ENCODE data around the gene CLDN3.
A peak's percentile ranks its signal among the peaks of the same experiment; 100 is the strongest.
"Not testable (repeated sequence)": the region's sequence is repeated elsewhere in the genome, so short reads cannot be mapped to it uniquely, and the experiment has no call there.

CLDN3 gene

GRCh38 chr7:73736885-73737284 lies 33.2 kb downstream of the CLDN3 start:
- DNase-seq (ENCODE audit: low read depth) = no peak

GRCh38 chr7:73735528-73735905 lies 34.6 kb downstream of the CLDN3 start:
- no peak for DNase-seq (ENCODE audit: low read depth)

- DNase-seq (ENCODE audit: low read depth) = peak; percentile 92
Observed at GRCh38 chr7:73734619-73735527, 35.2 kb downstream of the CLDN3 start.

GRCh38 chr7:73732397-73732796 lies 37.7 kb downstream of the CLDN3 start:
- no peak for DNase-seq (ENCODE audit: low read depth)

- DNase-seq (ENCODE audit: low read depth) = no peak
Observed at GRCh38 chr7:73730485-73730884, 39.6 kb downstream of the CLDN3 start.

- no peak for DNase-seq (ENCODE audit: low read depth)
Observed at GRCh38 chr7:73728551-73728950, 41.5 kb downstream of the CLDN3 start.

GRCh38 chr7:73727952-73728351 lies 42.1 kb downstream of the CLDN3 start:
- DNase-seq (ENCODE audit: low read depth) = no peak

GRCh38 chr7:73726083-73726466 lies 44.0 kb downstream of the CLDN3 start:
- DNase-seq (ENCODE audit: low read depth) = no peak

GRCh38 chr7:73723813-73724212 lies 46.3 kb downstream of the CLDN3 start:
- DNase-seq (ENCODE audit: low read depth) = no peak

GRCh38 chr7:73722785-73723184 lies 47.3 kb downstream of the CLDN3 start:
- DNase-seq (ENCODE audit: low read depth) = no peak

GRCh38 chr7:73722182-73722581 lies 47.9 kb downstream of the CLDN3 start:
- not testable (repeated sequence) for DNase-seq (ENCODE audit: low read depth)

GRCh38 chr7:73721377-73721817 lies 48.7 kb downstream of the CLDN3 start:
- DNase-seq (ENCODE audit: low read depth) = no peak

- not testable (repeated sequence) for DNase-seq (ENCODE audit: low read depth)
Observed at GRCh38 chr7:73720443-73720842, 49.6 kb downstream of the CLDN3 start.

GRCh38 chr7:73719806-73720169 lies 50.3 kb downstream of the CLDN3 start:
- DNase-seq (ENCODE audit: low read depth) = no peak
